Parathyroid adenoma (tissue), 2 donors: ENCODE data around the gene KREMEN1.

Experiments
- H2AFZ ChIP-seq: fragments of 300-600 bp; sonication (generic); one replicate; pipeline ENCODE4 v1.7.0; 2017; ENCODE audit warnings: antibody characterized with exemption, mild to moderate bottlenecking
- H3K27ac ChIP-seq: fragments of 300-600 bp; sonication (generic); one replicate; pipeline ENCODE4 v1.7.0; 2017
- H3K27me3 ChIP-seq: fragments of 300-600 bp; sonication (generic); one replicate; pipeline ENCODE4 v1.7.0; 2017; ENCODE audit warnings: low read length; ENCODE audit not compliant: control insufficient read depth, insufficient read depth
- H3K36me3 ChIP-seq: fragments of 300-600 bp; sonication (generic); one replicate; pipeline ENCODE4 v1.7.0; 2017; ENCODE audit warnings: low read length; ENCODE audit not compliant: control insufficient read depth, insufficient read depth
- H3K4me1 ChIP-seq: fragments of 300-600 bp; sonication (generic); one replicate; pipeline ENCODE4 v1.7.0; 2017; ENCODE audit warnings: control low read depth
- H3K4me2 ChIP-seq: fragments of 300-600 bp; sonication (generic); one replicate; pipeline ENCODE4 v1.7.0; 2017; ENCODE audit warnings: low read length
- H3K4me3 ChIP-seq: fragments of 300-600 bp; sonication (generic); one replicate; pipeline ENCODE4 v1.7.0; 2017; ENCODE audit warnings: low read depth, low read length
- H3K79me2 ChIP-seq: fragments of 300-600 bp; sonication (generic); one replicate; pipeline ENCODE4 v1.7.0; 2017; ENCODE audit warnings: control low read depth
- H3K9ac ChIP-seq: fragments of 300-600 bp; sonication (generic); one replicate; pipeline ENCODE4 v1.7.0; 2017; ENCODE audit warnings: mild to moderate bottlenecking
- H3K9me3 ChIP-seq: fragments of 300-600 bp; sonication (generic); one replicate; pipeline ENCODE4 v1.7.0; 2017; ENCODE audit warnings: low read length; ENCODE audit not compliant: control insufficient read depth
- TF ChIP-seq, protein P1 (sequence below): fragments of 300-600 bp; sonication (generic); IDR thresholded peaks from one replicate; pipeline ENCODE4 v1.7.0; 2017; ENCODE audit warnings: antibody characterized with exemption, mild to moderate bottlenecking
- donor health status: primary hyperparathyroidism.

Gene KREMEN1

DNA sequence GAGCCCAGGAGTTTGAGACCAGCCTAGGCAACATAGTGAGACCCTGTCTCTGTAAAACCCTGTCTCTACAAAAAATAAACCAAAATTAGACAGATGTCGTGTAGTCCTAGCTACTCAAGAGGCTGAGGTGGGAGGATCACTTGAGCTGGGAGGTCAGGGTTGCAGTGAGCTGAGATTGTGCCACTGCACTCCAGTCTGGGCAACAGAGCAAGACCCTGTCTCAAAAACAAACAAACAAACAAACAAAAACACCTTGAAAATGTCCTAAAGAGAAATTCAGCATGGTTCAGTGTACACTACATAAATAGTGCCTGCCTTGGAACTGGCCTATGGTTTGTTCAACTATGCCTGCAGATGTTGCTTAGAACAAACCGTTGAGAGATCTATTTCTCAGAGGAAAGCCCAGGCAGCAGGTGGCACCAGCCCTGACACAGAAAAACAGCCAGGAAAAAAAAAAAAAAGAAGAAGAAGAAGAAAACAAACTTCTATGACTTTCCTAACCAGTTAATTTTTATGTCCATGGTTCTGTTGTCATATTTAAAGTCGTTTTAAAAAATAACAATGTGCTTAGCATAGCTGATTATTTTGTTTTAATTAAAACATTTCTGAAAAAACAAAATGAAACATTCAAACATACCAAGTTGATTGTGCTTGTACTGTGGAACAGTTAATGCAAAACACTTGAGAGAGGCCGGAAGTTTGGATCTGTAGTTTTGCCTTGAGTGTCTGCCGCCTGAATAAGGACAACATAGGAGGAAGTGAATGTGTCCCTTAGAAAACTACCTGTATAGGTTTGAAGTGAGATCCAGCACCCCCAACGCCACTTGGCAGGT lies 5.4 kb downstream of the KREMEN1 start:
- Histone ChIP-seq H3K4me3 (no peak overlapping the region), H3K4me1 (no peaks in the 10 kb centered on the region), H2AFZ (no peak overlapping the region), H3K9ac (no peak overlapping the region), H3K27me3 (no peaks in the 10 kb centered on the region), H3K4me2 (no peak overlapping the region), H3K79me2 (no peaks in the 10 kb centered on the region), H3K27ac (no peak overlapping the region), H3K36me3 (no peaks in the 10 kb centered on the region), H3K9me3 (no peaks in the 10 kb centered on the region)
- TF ChIP-seq, protein P1, sequence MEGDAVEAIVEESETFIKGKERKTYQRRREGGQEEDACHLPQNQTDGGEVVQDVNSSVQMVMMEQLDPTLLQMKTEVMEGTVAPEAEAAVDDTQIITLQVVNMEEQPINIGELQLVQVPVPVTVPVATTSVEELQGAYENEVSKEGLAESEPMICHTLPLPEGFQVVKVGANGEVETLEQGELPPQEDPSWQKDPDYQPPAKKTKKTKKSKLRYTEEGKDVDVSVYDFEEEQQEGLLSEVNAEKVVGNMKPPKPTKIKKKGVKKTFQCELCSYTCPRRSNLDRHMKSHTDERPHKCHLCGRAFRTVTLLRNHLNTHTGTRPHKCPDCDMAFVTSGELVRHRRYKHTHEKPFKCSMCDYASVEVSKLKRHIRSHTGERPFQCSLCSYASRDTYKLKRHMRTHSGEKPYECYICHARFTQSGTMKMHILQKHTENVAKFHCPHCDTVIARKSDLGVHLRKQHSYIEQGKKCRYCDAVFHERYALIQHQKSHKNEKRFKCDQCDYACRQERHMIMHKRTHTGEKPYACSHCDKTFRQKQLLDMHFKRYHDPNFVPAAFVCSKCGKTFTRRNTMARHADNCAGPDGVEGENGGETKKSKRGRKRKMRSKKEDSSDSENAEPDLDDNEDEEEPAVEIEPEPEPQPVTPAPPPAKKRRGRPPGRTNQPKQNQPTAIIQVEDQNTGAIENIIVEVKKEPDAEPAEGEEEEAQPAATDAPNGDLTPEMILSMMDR, result no peak

- Histone ChIP-seq H3K79me2 (peaks cover 2% of the 10 kb centered on the region), H3K4me3 (no peak overlapping the region), H3K4me1 (no peaks in the 10 kb centered on the region), H3K36me3 (no peaks in the 10 kb centered on the region), H3K4me2 (no peak overlapping the region), H3K27ac (no peak overlapping the region), H3K9ac (no peak overlapping the region), H3K27me3 (no peaks in the 10 kb centered on the region), H2AFZ (no peak overlapping the region), H3K9me3 (no peaks in the 10 kb centered on the region)
- TF ChIP-seq, protein P1, result no peak
Observed at GRCh38 chr22:29078869-29079207, 6.0 kb downstream of the KREMEN1 start.

- Histone ChIP-seq H3K9ac (no peak overlapping the region), H3K36me3 (no peaks in the 10 kb centered on the region), H3K27me3 (no peaks in the 10 kb centered on the region), H3K4me1 (no peaks in the 10 kb centered on the region), H3K27ac (no peak overlapping the region), H3K4me2 (no peak overlapping the region), H2AFZ (no peak overlapping the region), H3K4me3 (no peak overlapping the region), H3K79me2 (peaks cover 2% of the 10 kb centered on the region), H3K9me3 (no peaks in the 10 kb centered on the region)
- TF ChIP-seq, protein P1, result no peak
Observed at GRCh38 chr22:29079218-29079901, 6.5 kb downstream of the KREMEN1 start.

- Histone ChIP-seq H3K79me2 (peaks cover 2% of the 10 kb centered on the region), H3K36me3 (no peaks in the 10 kb centered on the region), H3K4me3 (no peak overlapping the region), H3K4me2 (no peak overlapping the region), H3K9ac (no peak overlapping the region), H3K27me3 (no peaks in the 10 kb centered on the region), H3K27ac (no peak overlapping the region), H3K4me1 (no peaks in the 10 kb centered on the region), H3K9me3 (no peaks in the 10 kb centered on the region), H2AFZ (no peak overlapping the region)
- TF ChIP-seq, protein P1, result no peak
Observed at GRCh38 chr22:29080106-29080975, 7.5 kb downstream of the KREMEN1 start.
